Thymus (tissue), 11 donors: Measurements from ENCODE around the gene FMNL2. TPM values are rescaled to one million over a fixed set of nuclear protein-coding genes. Genes with fewer than 3 reads are reported as not detected.

Source experiments
- DNase-seq, 9 donors: peaks; one replicate each; pipeline ENCODE4 v3.0.0-alpha.2; 2013; ENCODE audit warnings: low spot score in 9 of 9, low read depth in 6 of 9, missing footprints in 1 of 9
- H3K27ac ChIP-seq, 2 donors: one replicate each; pipeline ENCODE4 v1.5.1; 2013; ENCODE audit warnings: control low read depth in 1 of 2, low read depth in 1 of 2, low read length in 1 of 2, mild to moderate bottlenecking in 1 of 2, moderate library complexity in 1 of 2
- H3K27me3 ChIP-seq, 2 donors: one replicate each; pipeline ENCODE4 v1.5.1; 2013; ENCODE audit warnings: low read length in 1 of 2; ENCODE audit not compliant: control insufficient read depth in 2 of 2, insufficient read depth in 1 of 2
- H3K36me3 ChIP-seq, 2 donors: one replicate each; pipeline ENCODE4 v1.5.1; 2013; ENCODE audit warnings: low read length in 1 of 2, mild to moderate bottlenecking in 1 of 2, moderate library complexity in 1 of 2; ENCODE audit not compliant: control insufficient read depth in 2 of 2, insufficient read depth in 2 of 2
- H3K4me1 ChIP-seq, 2 donors: one replicate each; pipeline ENCODE4 v1.5.1; 2013; ENCODE audit warnings: low read length in 2 of 2; ENCODE audit not compliant: control insufficient read depth in 2 of 2, insufficient read depth in 2 of 2
- H3K4me3 ChIP-seq, 2 donors: one replicate each; pipeline ENCODE4 v1.5.1; 2013; ENCODE audit warnings: low read length in 2 of 2, control low read depth in 1 of 2, mild to moderate bottlenecking in 1 of 2
- H3K9me3 ChIP-seq, 2 donors: one replicate each; pipeline ENCODE4 v1.5.1; 2013; ENCODE audit warnings: low read length in 1 of 2, mild to moderate bottlenecking in 1 of 2; ENCODE audit not compliant: control insufficient read depth in 2 of 2, insufficient read depth in 1 of 2
- WGBS: extraction: QIAGEN DNeasy Blood & Tissue Kit; methylation state at CpG from one replicate; pipeline ENCODE4 v1.1.7; 2013; 5-methylcytosine and 5-hydroxymethylcytosine counted together
- polyA plus RNA-seq: library from polyadenylated mRNA; stranded (reverse); fragments of 200-250 nt; gene quantifications from one replicate; pipeline ENCODE4 v1.2.3, GENCODE V29; 2013
- total RNA-seq: library from RNA; stranded (reverse); fragments of 120-200 nt; gene quantifications from one replicate; pipeline ENCODE4 v1.2.4, GENCODE V29; 2013
- donor health status: healthy.

The FMNL2 gene
- total and polyA plus RNA-seq, 2 donors, result 18.9 to 61.3 TPM

GRCh38 chr2:152501666-152502065 lies 166.7 kb downstream of the FMNL2 start:
- Histone ChIP-seq H3K27me3 (no peaks in the 10 kb centered on the region), H3K9me3 (no peaks in the 10 kb centered on the region), H3K27ac (no peak overlapping the region), H3K4me3 (no peak overlapping the region), H3K4me1 (no peaks in the 10 kb centered on the region), H3K36me3 (no peaks in the 10 kb centered on the region)
- WGBS, result 93% methylated on average over 5 of the region's 5 CpGs
- DNase-seq, result no peak

- Histone ChIP-seq H3K4me1 (no peaks in the 10 kb centered on the region), H3K36me3 (no peaks in the 10 kb centered on the region), H3K27me3 (no peaks in the 10 kb centered on the region), H3K9me3 (no peaks in the 10 kb centered on the region), H3K4me3 (no peak overlapping the region), H3K27ac (no peak overlapping the region)
- WGBS, result 96% methylated on average over 3 of the region's 3 CpGs
- no peak for DNase-seq
These were observed 169.6 kb downstream of the FMNL2 start for GRCh38 chr2:152504618-152505017.

- Histone ChIP-seq H3K9me3 (no peaks in the 10 kb centered on the region), H3K36me3 (no peaks in the 10 kb centered on the region), H3K4me3 (no peak overlapping the region), H3K27me3 (no peaks in the 10 kb centered on the region), H3K27ac (no peak overlapping the region), H3K4me1 (no peaks in the 10 kb centered on the region)
- WGBS, result 92% methylated on average over 9 of the region's 9 CpGs
- DNase-seq, result no peak
These were observed 170.5 kb downstream of the FMNL2 start for GRCh38 chr2:152505495-152505906.

GRCh38 chr2:152506843-152507242 lies 171.9 kb downstream of the FMNL2 start:
- WGBS, result 89% methylated on average over 4 of the region's 4 CpGs
- H3K27me3 ChIP-seq, result no peaks in the 10 kb centered on the region

GRCh38 chr2:152507907-152508306 lies 172.9 kb downstream of the FMNL2 start:
- Histone ChIP-seq H3K36me3 (no peaks in the 10 kb centered on the region), H3K9me3 (no peaks in the 10 kb centered on the region), H3K4me1 (no peaks in the 10 kb centered on the region), H3K27me3 (no peaks in the 10 kb centered on the region), H3K27ac (no peak overlapping the region), H3K4me3 (no peak overlapping the region)
- 95% methylated on average over 6 of the region's 6 CpGs for WGBS
- no peak for DNase-seq

More at GRCh38 chr2:152506843-152507242, 171.9 kb downstream of the FMNL2 start:
- DNase-seq, result no peak
- H3K4me1 ChIP-seq, result no peaks in the 10 kb centered on the region
- H3K27ac ChIP-seq, result no peak overlapping the region
- H3K4me3 ChIP-seq, result no peak overlapping the region
- no peaks in the 10 kb centered on the region for H3K36me3 ChIP-seq
- no peaks in the 10 kb centered on the region for H3K9me3 ChIP-seq

GRCh38 chr2:152508446-152508845 lies 173.5 kb downstream of the FMNL2 start:
- 84% methylated on average over 4 of the region's 4 CpGs for WGBS
- Histone ChIP-seq H3K9me3 (no peaks in the 10 kb centered on the region), H3K27ac (no peak overlapping the region), H3K36me3 (no peaks in the 10 kb centered on the region), H3K27me3 (no peaks in the 10 kb centered on the region), H3K4me3 (no peak overlapping the region), H3K4me1 (no peaks in the 10 kb centered on the region)
- DNase-seq, result no peak

GRCh38 chr2:152509772-152510491 lies 175.0 kb downstream of the FMNL2 start:
- no peaks in the 10 kb centered on the region for H3K4me1 ChIP-seq
- DNase-seq, result no peak
- no peaks in the 10 kb centered on the region for H3K36me3 ChIP-seq
- no peaks in the 10 kb centered on the region for H3K9me3 ChIP-seq
- H3K27me3 ChIP-seq, result no peaks in the 10 kb centered on the region
- no peak overlapping the region for H3K27ac ChIP-seq
- WGBS, result 78% methylated on average over 3 of the region's 3 CpGs
- H3K4me3 ChIP-seq, result no peak overlapping the region

- Histone ChIP-seq H3K9me3 (no peaks in the 10 kb centered on the region), H3K4me3 (no peak overlapping the region), H3K4me1 (no peaks in the 10 kb centered on the region), H3K36me3 (no peaks in the 10 kb centered on the region), H3K27me3 (no peaks in the 10 kb centered on the region), H3K27ac (no peak overlapping the region)
- DNase-seq, result no peak
- WGBS, result 94% methylated on average over 5 of the region's 5 CpGs
These were observed 175.6 kb downstream of the FMNL2 start for GRCh38 chr2:152510621-152511020.

- H3K27me3 ChIP-seq, result no peaks in the 10 kb centered on the region
- 93% methylated on average over 2 of the region's 2 CpGs for WGBS
- no peak for DNase-seq
- H3K9me3 ChIP-seq, result no peaks in the 10 kb centered on the region
- no peaks in the 10 kb centered on the region for H3K4me1 ChIP-seq
- H3K36me3 ChIP-seq, result no peaks in the 10 kb centered on the region
- H3K27ac ChIP-seq, result no peak overlapping the region
- H3K4me3 ChIP-seq, result no peak overlapping the region
These were observed 177.0 kb downstream of the FMNL2 start for GRCh38 chr2:152511981-152512380.
